IPS-18a (cell line): ENCODE data around the gene MED12L.

Experiments used
- H3K27ac ChIP-seq: one replicate; pipeline ENCODE4 v1.5.1; 2013; ENCODE audit warnings: low read length
- H3K27me3 ChIP-seq: one replicate; pipeline ENCODE4 v1.6.1; 2013; ENCODE audit warnings: mild to moderate bottlenecking, low read length; ENCODE audit not compliant: control insufficient read depth, insufficient read depth
- H3K36me3 ChIP-seq: one replicate; pipeline ENCODE4 v1.6.1; 2013; ENCODE audit warnings: low read depth, low read length; ENCODE audit not compliant: control insufficient read depth
- H3K4me1 ChIP-seq: one replicate; pipeline ENCODE4 v1.6.1; 2013; ENCODE audit warnings: low read depth, low read length; ENCODE audit not compliant: control insufficient read depth
- H3K4me3 ChIP-seq: one replicate; pipeline ENCODE4 v1.5.1; 2013; ENCODE audit warnings: low read length
- H3K9ac ChIP-seq: one replicate; pipeline ENCODE4 v1.6.1; 2013; ENCODE audit warnings: mild to moderate bottlenecking, low read length, moderate library complexity
- H3K9me3 ChIP-seq: one replicate; pipeline ENCODE4 v1.6.1; 2013; ENCODE audit warnings: low read depth, low read length; ENCODE audit not compliant: control insufficient read depth

MED12L gene

GRCh38 chr3:151327571-151328198 lies 242.2 kb downstream of the MED12L start:
- no peak overlapping the region for H3K4me3 ChIP-seq
- no peaks in the 10 kb centered on the region for H3K27me3 ChIP-seq
- H3K36me3 ChIP-seq: no peaks in the 10 kb centered on the region
- H3K9me3 ChIP-seq: no peaks in the 10 kb centered on the region
- H3K4me1 ChIP-seq: no peaks in the 10 kb centered on the region
- H3K27ac ChIP-seq: no peak overlapping the region
- H3K9ac ChIP-seq: no peak overlapping the region

- Histone ChIP-seq H3K4me3 (no peak overlapping the region), H3K4me1 (no peaks in the 10 kb centered on the region)
Observed at GRCh38 chr3:151328298-151328995, 243.0 kb downstream of the MED12L start.

GRCh38 chr3:151329363-151329762 lies 243.9 kb downstream of the MED12L start, which contains the start of gene P2RY13:
P2RY13 (minus strand) TSS chr3:151329549; CDS start chr3:151329528, 21 bp downstream.
- H3K9ac ChIP-seq: no peak within 1 kb of the TSS
- no peaks in the 10 kb centered on the region for H3K27me3 ChIP-seq
- H3K4me3 ChIP-seq: no peak within 1 kb of the TSS
- no peak within 1 kb of the TSS for H3K27ac ChIP-seq
- H3K36me3 ChIP-seq: no peaks in the 10 kb centered on the region
- no peaks in the 10 kb centered on the region for H3K9me3 ChIP-seq
- no peaks in the 10 kb centered on the region for H3K4me1 ChIP-seq

More at GRCh38 chr3:151328298-151328995, 243.0 kb downstream of the MED12L start:
- Histone ChIP-seq H3K27ac (no peak overlapping the region), H3K9me3 (no peaks in the 10 kb centered on the region), H3K27me3 (no peaks in the 10 kb centered on the region), H3K9ac (no peak overlapping the region), H3K36me3 (no peaks in the 10 kb centered on the region)

GRCh38 chr3:151330379-151330778 lies 244.9 kb downstream of the MED12L start:
- Histone ChIP-seq H3K27me3 (no peaks in the 10 kb centered on the region), H3K4me3 (no peak overlapping the region), H3K9me3 (no peaks in the 10 kb centered on the region), H3K9ac (no peak overlapping the region), H3K27ac (no peak overlapping the region), H3K4me1 (no peaks in the 10 kb centered on the region), H3K36me3 (no peaks in the 10 kb centered on the region)

GRCh38 chr3:151330899-151331298 lies 245.4 kb downstream of the MED12L start:
- no peak overlapping the region for H3K27ac ChIP-seq
- H3K36me3 ChIP-seq: no peaks in the 10 kb centered on the region
- H3K9ac ChIP-seq: no peak overlapping the region
- H3K9me3 ChIP-seq: no peaks in the 10 kb centered on the region
- H3K27me3 ChIP-seq: no peaks in the 10 kb centered on the region
- H3K4me1 ChIP-seq: no peaks in the 10 kb centered on the region
- no peak overlapping the region for H3K4me3 ChIP-seq

GRCh38 chr3:151331696-151332095 lies 246.2 kb downstream of the MED12L start:
- H3K9ac ChIP-seq: no peak overlapping the region
- H3K9me3 ChIP-seq: no peaks in the 10 kb centered on the region
- H3K36me3 ChIP-seq: no peaks in the 10 kb centered on the region
- H3K27ac ChIP-seq: no peak overlapping the region
- H3K4me1 ChIP-seq: no peaks in the 10 kb centered on the region
- H3K27me3 ChIP-seq: no peaks in the 10 kb centered on the region
- H3K4me3 ChIP-seq: no peak overlapping the region

- no peak overlapping the region for H3K9ac ChIP-seq
- no peaks in the 10 kb centered on the region for H3K9me3 ChIP-seq
- H3K27ac ChIP-seq: no peak overlapping the region
- H3K4me3 ChIP-seq: no peak overlapping the region
- H3K36me3 ChIP-seq: no peaks in the 10 kb centered on the region
- no peaks in the 10 kb centered on the region for H3K27me3 ChIP-seq
- H3K4me1 ChIP-seq: peaks cover 20% of the 10 kb centered on the region
Observed at GRCh38 chr3:151345859-151346258, 260.4 kb downstream of the MED12L start.

GRCh38 chr3:151346292-151346691 lies 260.8 kb downstream of the MED12L start:
- Histone ChIP-seq H3K4me3 (no peak overlapping the region), H3K27me3 (no peaks in the 10 kb centered on the region), H3K36me3 (no peaks in the 10 kb centered on the region), H3K27ac (no peak overlapping the region), H3K4me1 (peaks cover 20% of the 10 kb centered on the region), H3K9me3 (no peaks in the 10 kb centered on the region), H3K9ac (no peak overlapping the region)

GRCh38 chr3:151347432-151347831 lies 262.0 kb downstream of the MED12L start:
- Histone ChIP-seq H3K9ac (no peak overlapping the region), H3K27ac (no peak overlapping the region), H3K36me3 (no peaks in the 10 kb centered on the region), H3K4me1 (peaks cover 20% of the 10 kb centered on the region), H3K9me3 (no peaks in the 10 kb centered on the region), H3K4me3 (no peak overlapping the region), H3K27me3 (no peaks in the 10 kb centered on the region)

GRCh38 chr3:151350656-151351055 lies 265.2 kb downstream of the MED12L start:
- no peak overlapping the region for H3K9ac ChIP-seq
- H3K27me3 ChIP-seq: no peaks in the 10 kb centered on the region
- H3K27ac ChIP-seq: no peak overlapping the region
- no peaks in the 10 kb centered on the region for H3K9me3 ChIP-seq
- no peak overlapping the region for H3K4me3 ChIP-seq
- no peaks in the 10 kb centered on the region for H3K36me3 ChIP-seq
- H3K4me1 ChIP-seq: peaks cover 20% of the 10 kb centered on the region

GRCh38 chr3:151351219-151351618 lies 265.8 kb downstream of the MED12L start:
- H3K9me3 ChIP-seq: no peaks in the 10 kb centered on the region
- H3K27me3 ChIP-seq: no peaks in the 10 kb centered on the region
- no peak overlapping the region for H3K4me3 ChIP-seq
- no peak overlapping the region for H3K27ac ChIP-seq
- H3K4me1 ChIP-seq: peaks cover 20% of the 10 kb centered on the region
- H3K36me3 ChIP-seq: no peaks in the 10 kb centered on the region
- H3K9ac ChIP-seq: no peak overlapping the region

- Histone ChIP-seq H3K4me1 (peaks cover 20% of the 10 kb centered on the region), H3K27ac (no peak overlapping the region), H3K36me3 (no peaks in the 10 kb centered on the region), H3K9me3 (no peaks in the 10 kb centered on the region), H3K4me3 (no peak overlapping the region), H3K27me3 (no peaks in the 10 kb centered on the region), H3K9ac (no peak overlapping the region)
Observed at GRCh38 chr3:151351648-151352047, 266.2 kb downstream of the MED12L start.
